ENCODE results near the gene AGFG2. TPM values are rescaled to one million over a fixed set of nuclear protein-coding genes. Genes with fewer than 3 reads are reported as not detected.

The AGFG2 gene
- total and polyA plus RNA-seq, 2 donors (not counting 1 experiment from before 2014, with no cell fraction given), result 2.4 to 3.1 TPM

- no peak for TF ChIP-seq CTCF (conservative IDR thresholded peaks at IDR 0.05 in 1 of 2, IDR thresholded peaks at IDR 0.05 in 1 of 2; ENCODE audit: low read depth in 1 of 2, low read length in 2 of 2)
- TF ChIP-seq EZH2 (IDR thresholded peaks at IDR 0.05; ENCODE audit: low read length, missing control alignments), result no peak
- DNase-seq (ENCODE audit: low read depth in 2 of 2), result peak in 1 of 2 donors; percentile 23
- Histone ChIP-seq H3K4me1 (ENCODE audit: control insufficient read depth, extremely low read depth, insufficient read depth, low read length) (no peaks in the 10 kb centered on the region), H3K4me2 (ENCODE audit: extremely low read depth, insufficient read depth, low read length) (no peak overlapping the region), H3K36me3 (ENCODE audit: control insufficient read depth, insufficient read depth, low read length) (peaks cover 2% of the 10 kb centered on the region), H3K27ac (ENCODE audit: insufficient read depth, low read length) (no peak overlapping the region), H3K79me2 (ENCODE audit: control insufficient read depth, insufficient read depth, low read length) (no peaks in the 10 kb centered on the region), H3K9ac (ENCODE audit: insufficient read depth, low read length) (no peak overlapping the region), H3K4me3 (replicated peaks in 1 of 4; ENCODE audit: control extremely low read depth in 1 of 4, insufficient read depth in 1 of 4, low read depth in 3 of 4, low read length in 4 of 4) (no peak overlapping the region), H2AFZ (ENCODE audit: low read length) (no peak overlapping the region), H3K9me3 (ENCODE audit: control insufficient read depth, insufficient read depth, low read depth, low read length) (no peaks in the 10 kb centered on the region), H4K20me1 (ENCODE audit: control insufficient read depth, extremely low read depth, insufficient read depth, low read length) (no peaks in the 10 kb centered on the region), H3K27me3 (ENCODE audit: control insufficient read depth, insufficient read depth, low read length) (no peaks in the 10 kb centered on the region)
Measured at GRCh38 chr7:100567031-100567730, 28.2 kb downstream of the AGFG2 start.

GRCh38 chr7:100567751-100568175 lies 28.8 kb downstream of the AGFG2 start:
- Histone ChIP-seq H4K20me1 (ENCODE audit: control insufficient read depth, extremely low read depth, insufficient read depth, low read length) (no peaks in the 10 kb centered on the region), H3K79me2 (ENCODE audit: control insufficient read depth, insufficient read depth, low read length) (no peaks in the 10 kb centered on the region), H3K9ac (ENCODE audit: insufficient read depth, low read length) (no peak overlapping the region), H3K27me3 (ENCODE audit: control insufficient read depth, insufficient read depth, low read length) (no peaks in the 10 kb centered on the region), H3K4me1 (ENCODE audit: control insufficient read depth, extremely low read depth, insufficient read depth, low read length) (no peaks in the 10 kb centered on the region), H3K36me3 (ENCODE audit: control insufficient read depth, insufficient read depth, low read length) (peaks cover 2% of the 10 kb centered on the region), H3K4me2 (ENCODE audit: extremely low read depth, insufficient read depth, low read length) (no peak overlapping the region), H3K4me3 (replicated peaks in 1 of 4; ENCODE audit: control extremely low read depth in 1 of 4, insufficient read depth in 1 of 4, low read depth in 3 of 4, low read length in 4 of 4) (no peak overlapping the region), H2AFZ (ENCODE audit: low read length) (no peak overlapping the region), H3K27ac (ENCODE audit: insufficient read depth, low read length) (no peak overlapping the region), H3K9me3 (ENCODE audit: control insufficient read depth, insufficient read depth, low read depth, low read length) (no peaks in the 10 kb centered on the region)
- DNase-seq (ENCODE audit: low read depth in 2 of 2), result no peak
- TF ChIP-seq CTCF (conservative IDR thresholded peaks at IDR 0.05 in 1 of 2, IDR thresholded peaks at IDR 0.05 in 1 of 2; ENCODE audit: low read depth in 1 of 2, low read length in 2 of 2), result no peak
- TF ChIP-seq EZH2 (IDR thresholded peaks at IDR 0.05; ENCODE audit: low read length, missing control alignments), result no peak

- Histone ChIP-seq H3K27ac (ENCODE audit: insufficient read depth, low read length) (no peak overlapping the region), H3K4me3 (replicated peaks in 1 of 4; ENCODE audit: control extremely low read depth in 1 of 4, insufficient read depth in 1 of 4, low read depth in 3 of 4, low read length in 4 of 4) (no peak overlapping the region), H3K4me1 (ENCODE audit: control insufficient read depth, extremely low read depth, insufficient read depth, low read length) (no peaks in the 10 kb centered on the region), H3K36me3 (ENCODE audit: control insufficient read depth, insufficient read depth, low read length) (peaks cover 2% of the 10 kb centered on the region), H4K20me1 (ENCODE audit: control insufficient read depth, extremely low read depth, insufficient read depth, low read length) (no peaks in the 10 kb centered on the region), H3K9ac (ENCODE audit: insufficient read depth, low read length) (no peak overlapping the region), H3K27me3 (ENCODE audit: control insufficient read depth, insufficient read depth, low read length) (no peaks in the 10 kb centered on the region), H3K79me2 (ENCODE audit: control insufficient read depth, insufficient read depth, low read length) (no peaks in the 10 kb centered on the region), H3K9me3 (ENCODE audit: control insufficient read depth, insufficient read depth, low read depth, low read length) (no peaks in the 10 kb centered on the region), H2AFZ (ENCODE audit: low read length) (no peak overlapping the region), H3K4me2 (ENCODE audit: extremely low read depth, insufficient read depth, low read length) (no peak overlapping the region)
- DNase-seq (ENCODE audit: low read depth in 2 of 2), result no peak
- no peak for TF ChIP-seq EZH2 (IDR thresholded peaks at IDR 0.05; ENCODE audit: low read length, missing control alignments)
- TF ChIP-seq CTCF (conservative IDR thresholded peaks at IDR 0.05 in 1 of 2, IDR thresholded peaks at IDR 0.05 in 1 of 2; ENCODE audit: low read depth in 1 of 2, low read length in 2 of 2), result no peak
Measured at GRCh38 chr7:100568176-100568895, 29.3 kb downstream of the AGFG2 start.
